GM23338 (cell line): ENCODE measurements around the gene SUPT3H. TPM values are rescaled to one million over a fixed set of nuclear protein-coding genes. Genes with fewer than 3 reads are reported as not detected.

Source experiments
- ATAC-seq: fragments of 200-7000 bp; cut with Tn5 transposase; 3 replicates; pipeline ENCODE4 v1.9.1; 2020
- DNase-seq: peaks from one replicate; pipeline ENCODE4 v3.0.0-alpha.2; 2015; ENCODE audit warnings: low spot score
- H2AFZ ChIP-seq: fragments of 200-600 bp; sonication (generic); 2 replicates; pipeline ENCODE4 v1.8.0; 2016; ENCODE audit warnings: antibody characterized with exemption, mild to moderate bottlenecking, moderate library complexity
- H3F3A ChIP-seq: fragments of 200-600 bp; sonication (generic); replicated peaks from 2 replicates; pipeline ENCODE4 v1.8.0; 2017; ENCODE audit warnings: antibody characterized with exemption, mixed run types, low read depth
- H3K27ac ChIP-seq: fragments of 200-600 bp; sonication (generic); 2 replicates; pipeline ENCODE4 v1.6.1; 2016; ENCODE audit warnings: low read depth
- H3K27me3 ChIP-seq: fragments of 200-600 bp; sonication (generic); 2 replicates; pipeline ENCODE4 v1.8.0; 2016; ENCODE audit warnings: mild to moderate bottlenecking, mixed run types, moderate library complexity; ENCODE audit not compliant: insufficient read depth
- H3K36me3 ChIP-seq: fragments of 200-600 bp; sonication (generic); 2 replicates; pipeline ENCODE4 v1.8.0; 2016; ENCODE audit warnings: mild to moderate bottlenecking; ENCODE audit not compliant: insufficient read depth
- H3K4me1 ChIP-seq: fragments of 200-600 bp; sonication (generic); 2 replicates; pipeline ENCODE4 v1.8.0; 2016; ENCODE audit warnings: mild to moderate bottlenecking, moderate library complexity; ENCODE audit not compliant: insufficient read depth
- H3K4me2 ChIP-seq: fragments of 200-600 bp; sonication (generic); 2 replicates; pipeline ENCODE4 v1.7.1; 2017; ENCODE audit warnings: mixed run types
- H3K4me3 ChIP-seq: fragments of 200-600 bp; sonication (generic); 2 replicates; pipeline ENCODE4 v1.6.1; 2016; ENCODE audit warnings: mixed run types
- H3K79me2 ChIP-seq: fragments of 200-600 bp; sonication (generic); replicated peaks from 2 replicates; pipeline ENCODE4 v1.8.0; 2017; ENCODE audit warnings: mild to moderate bottlenecking; ENCODE audit not compliant: insufficient read depth
- H3K9me2 ChIP-seq: fragments of 200-600 bp; sonication (generic); 2 replicates; pipeline ENCODE4 v1.8.0; 2017; ENCODE audit not compliant: insufficient read depth
- H4K20me1 ChIP-seq: fragments of 200-600 bp; sonication (generic); replicated peaks from 2 replicates; pipeline ENCODE4 v1.8.0; 2017; ENCODE audit warnings: mild to moderate bottlenecking; ENCODE audit not compliant: insufficient read depth
- H3K27ac Mint-ChIP-seq: 2 replicates; pipeline ENCODE4 v1.8.0; 2020; ENCODE audit warnings: inconsistent platforms, mild to moderate bottlenecking, moderate library complexity, mixed read lengths
- H3K27me3 Mint-ChIP-seq: 3 replicates; pipeline ENCODE4 v1.8.0; 2022; ENCODE audit warnings: low read depth, mild to moderate bottlenecking, moderate library complexity, mixed read lengths, inconsistent platforms; ENCODE audit not compliant: insufficient read depth, poor library complexity
- H3K36me3 Mint-ChIP-seq: 3 replicates; pipeline ENCODE4 v1.8.0; 2021; ENCODE audit warnings: low read depth, mild to moderate bottlenecking, inconsistent platforms, moderate library complexity, mixed read lengths
- H3K4me1 Mint-ChIP-seq: 3 replicates; pipeline ENCODE4 v1.8.0; 2020; ENCODE audit warnings: mild to moderate bottlenecking, inconsistent platforms, mixed read lengths
- H3K4me3 Mint-ChIP-seq: 3 replicates; pipeline ENCODE4 v1.8.0; 2021; ENCODE audit warnings: moderate library complexity, mild to moderate bottlenecking, inconsistent platforms, mixed read lengths
- H3K9me3 Mint-ChIP-seq: 3 replicates; pipeline ENCODE4 v1.8.0; 2020; ENCODE audit warnings: moderate library complexity, mild to moderate bottlenecking, inconsistent platforms, mixed read lengths
- CREB1 ChIP-seq: fragments of 250-450 bp; sonication (Bioruptor Pico); IDR thresholded peaks from 2 replicates; pipeline ENCODE4 v1.5.0; 2020; ENCODE audit warnings: low read depth, mild to moderate bottlenecking, moderate library complexity
- EZH2 ChIP-seq: fragments of 200-600 bp; sonication (generic); IDR thresholded peaks from one replicate; pipeline ENCODE4 v1.8.0; 2017; ENCODE audit warnings: antibody characterized with exemption, mild to moderate bottlenecking, low read depth; ENCODE audit not compliant: unreplicated experiment
- EZH2phosphoT487 ChIP-seq: fragments of 200-600 bp; sonication (generic); IDR thresholded peaks from one replicate; pipeline ENCODE4 v1.8.1; 2018; ENCODE audit warnings: antibody characterized with exemption; ENCODE audit not compliant: unreplicated experiment
- JUNB ChIP-seq: IDR thresholded peaks from one replicate; pipeline ENCODE4 v1.6.1; 2016; ENCODE audit warnings: antibody characterized with exemption; ENCODE audit not compliant: unreplicated experiment
- NANOG ChIP-seq: IDR thresholded peaks from 2 replicates; pipeline ENCODE4 v1.6.1; 2016; ENCODE audit warnings: antibody characterized with exemption, borderline replicate concordance
- POLR2AphosphoS5 ChIP-seq: IDR thresholded peaks from 2 replicates; pipeline ENCODE4 v1.6.1; 2016; ENCODE audit warnings: antibody characterized with exemption, low read depth
- STAT1 ChIP-seq: IDR thresholded peaks from one replicate; pipeline ENCODE4 v1.6.1; 2016; ENCODE audit warnings: antibody characterized with exemption; ENCODE audit not compliant: unreplicated experiment
- ZNF114 ChIP-seq: fragments of 250-450 bp; sonication (Bioruptor Pico); IDR thresholded peaks from 2 replicates; pipeline ENCODE4 v1.5.0; 2020; ENCODE audit warnings: mild to moderate bottlenecking, moderate library complexity
- ZNF331 ChIP-seq: fragments of 250-450 bp; sonication (Bioruptor Pico); IDR thresholded peaks from 2 replicates; pipeline ENCODE4 v1.5.0; 2020; ENCODE audit warnings: low read depth, mild to moderate bottlenecking, moderate library complexity
- polyA plus RNA-seq: library from polyadenylated mRNA; unstranded; fragments of >200 nt; fragmentation: Nextera tagmentation; extraction: Ambion mirVana; gene quantifications from 2 replicates; pipeline ENCODE4 v1.2.1, GENCODE V29; 2016
- total RNA-seq: library from RNA; depleted of rRNA; stranded (reverse); fragments of >200 nt; shearing (Covaris generic); gene quantifications from 2 replicates; pipeline ENCODE4 v1.2.3, GENCODE V29; 2014
- TF ChIP-seq, protein P1 (sequence below), 2 experiments: fragments of 200-600 bp in 1 of 2; sonication (generic) in 1 of 2; conservative IDR thresholded peaks; 2 replicates each; pipeline versions ENCODE4 v1.5.1 to v1.6.1; 2016 to 2017; ENCODE audit warnings: antibody characterized with exemption in 2 of 2, low read depth in 2 of 2, mild to moderate bottlenecking in 2 of 2, moderate library complexity in 1 of 2
- TF ChIP-seq, protein P2 (sequence below): fragments of 250-450 bp; sonication (Bioruptor Pico); IDR thresholded peaks from 2 replicates; pipeline ENCODE4 v1.5.0; 2020; ENCODE audit warnings: mild to moderate bottlenecking, moderate library complexity
- TF ChIP-seq, protein P3 (sequence below): IDR thresholded peaks from 2 replicates; pipeline ENCODE4 v1.6.1; 2016; ENCODE audit warnings: antibody characterized with exemption
- TF ChIP-seq, protein P4 (sequence below): IDR thresholded peaks from one replicate; pipeline ENCODE4 v1.6.1; 2018; ENCODE audit warnings: antibody characterized with exemption; ENCODE audit not compliant: unreplicated experiment

SUPT3H gene
- total and polyA plus RNA-seq, 2 experiments from 2014 or later, result 11.4 to 30.1 TPM

DNA sequence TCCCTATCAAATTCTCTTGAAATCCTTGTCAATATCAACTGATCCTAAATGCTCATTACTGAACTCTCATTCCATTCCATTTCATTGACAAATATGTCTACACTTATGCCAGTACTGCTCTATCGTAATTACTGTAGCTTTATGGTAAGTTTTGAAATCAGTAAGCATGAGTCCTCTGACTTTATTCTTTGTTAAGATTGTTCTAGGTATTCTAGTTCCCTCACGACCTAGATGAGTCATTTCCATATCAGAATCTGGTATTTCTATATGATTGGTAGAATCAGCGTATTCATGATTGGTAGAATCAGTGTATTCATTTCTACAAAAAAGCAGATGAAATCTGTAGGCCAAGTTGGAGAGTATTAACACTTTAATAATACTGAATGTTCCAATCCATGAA is 368.2 kb downstream of the SUPT3H start:
- TF ChIP-seq NANOG (no peak), STAT1 (no peak), CREB1 (CRISPR knock-in tag) (no peak), JUNB (no peak), ZNF114 (CRISPR knock-in tag) (no peak), POLR2AphosphoS5 (no peak), EZH2phosphoT487 (no peak), ZNF331 (CRISPR knock-in tag) (no peak), EZH2 (no peak)
- TF ChIP-seq, protein P1, sequence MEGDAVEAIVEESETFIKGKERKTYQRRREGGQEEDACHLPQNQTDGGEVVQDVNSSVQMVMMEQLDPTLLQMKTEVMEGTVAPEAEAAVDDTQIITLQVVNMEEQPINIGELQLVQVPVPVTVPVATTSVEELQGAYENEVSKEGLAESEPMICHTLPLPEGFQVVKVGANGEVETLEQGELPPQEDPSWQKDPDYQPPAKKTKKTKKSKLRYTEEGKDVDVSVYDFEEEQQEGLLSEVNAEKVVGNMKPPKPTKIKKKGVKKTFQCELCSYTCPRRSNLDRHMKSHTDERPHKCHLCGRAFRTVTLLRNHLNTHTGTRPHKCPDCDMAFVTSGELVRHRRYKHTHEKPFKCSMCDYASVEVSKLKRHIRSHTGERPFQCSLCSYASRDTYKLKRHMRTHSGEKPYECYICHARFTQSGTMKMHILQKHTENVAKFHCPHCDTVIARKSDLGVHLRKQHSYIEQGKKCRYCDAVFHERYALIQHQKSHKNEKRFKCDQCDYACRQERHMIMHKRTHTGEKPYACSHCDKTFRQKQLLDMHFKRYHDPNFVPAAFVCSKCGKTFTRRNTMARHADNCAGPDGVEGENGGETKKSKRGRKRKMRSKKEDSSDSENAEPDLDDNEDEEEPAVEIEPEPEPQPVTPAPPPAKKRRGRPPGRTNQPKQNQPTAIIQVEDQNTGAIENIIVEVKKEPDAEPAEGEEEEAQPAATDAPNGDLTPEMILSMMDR (conservative IDR thresholded peaks at IDR 0.05; ENCODE audit: low read depth in 2 of 2), result no peak
- TF ChIP-seq, protein P2, sequence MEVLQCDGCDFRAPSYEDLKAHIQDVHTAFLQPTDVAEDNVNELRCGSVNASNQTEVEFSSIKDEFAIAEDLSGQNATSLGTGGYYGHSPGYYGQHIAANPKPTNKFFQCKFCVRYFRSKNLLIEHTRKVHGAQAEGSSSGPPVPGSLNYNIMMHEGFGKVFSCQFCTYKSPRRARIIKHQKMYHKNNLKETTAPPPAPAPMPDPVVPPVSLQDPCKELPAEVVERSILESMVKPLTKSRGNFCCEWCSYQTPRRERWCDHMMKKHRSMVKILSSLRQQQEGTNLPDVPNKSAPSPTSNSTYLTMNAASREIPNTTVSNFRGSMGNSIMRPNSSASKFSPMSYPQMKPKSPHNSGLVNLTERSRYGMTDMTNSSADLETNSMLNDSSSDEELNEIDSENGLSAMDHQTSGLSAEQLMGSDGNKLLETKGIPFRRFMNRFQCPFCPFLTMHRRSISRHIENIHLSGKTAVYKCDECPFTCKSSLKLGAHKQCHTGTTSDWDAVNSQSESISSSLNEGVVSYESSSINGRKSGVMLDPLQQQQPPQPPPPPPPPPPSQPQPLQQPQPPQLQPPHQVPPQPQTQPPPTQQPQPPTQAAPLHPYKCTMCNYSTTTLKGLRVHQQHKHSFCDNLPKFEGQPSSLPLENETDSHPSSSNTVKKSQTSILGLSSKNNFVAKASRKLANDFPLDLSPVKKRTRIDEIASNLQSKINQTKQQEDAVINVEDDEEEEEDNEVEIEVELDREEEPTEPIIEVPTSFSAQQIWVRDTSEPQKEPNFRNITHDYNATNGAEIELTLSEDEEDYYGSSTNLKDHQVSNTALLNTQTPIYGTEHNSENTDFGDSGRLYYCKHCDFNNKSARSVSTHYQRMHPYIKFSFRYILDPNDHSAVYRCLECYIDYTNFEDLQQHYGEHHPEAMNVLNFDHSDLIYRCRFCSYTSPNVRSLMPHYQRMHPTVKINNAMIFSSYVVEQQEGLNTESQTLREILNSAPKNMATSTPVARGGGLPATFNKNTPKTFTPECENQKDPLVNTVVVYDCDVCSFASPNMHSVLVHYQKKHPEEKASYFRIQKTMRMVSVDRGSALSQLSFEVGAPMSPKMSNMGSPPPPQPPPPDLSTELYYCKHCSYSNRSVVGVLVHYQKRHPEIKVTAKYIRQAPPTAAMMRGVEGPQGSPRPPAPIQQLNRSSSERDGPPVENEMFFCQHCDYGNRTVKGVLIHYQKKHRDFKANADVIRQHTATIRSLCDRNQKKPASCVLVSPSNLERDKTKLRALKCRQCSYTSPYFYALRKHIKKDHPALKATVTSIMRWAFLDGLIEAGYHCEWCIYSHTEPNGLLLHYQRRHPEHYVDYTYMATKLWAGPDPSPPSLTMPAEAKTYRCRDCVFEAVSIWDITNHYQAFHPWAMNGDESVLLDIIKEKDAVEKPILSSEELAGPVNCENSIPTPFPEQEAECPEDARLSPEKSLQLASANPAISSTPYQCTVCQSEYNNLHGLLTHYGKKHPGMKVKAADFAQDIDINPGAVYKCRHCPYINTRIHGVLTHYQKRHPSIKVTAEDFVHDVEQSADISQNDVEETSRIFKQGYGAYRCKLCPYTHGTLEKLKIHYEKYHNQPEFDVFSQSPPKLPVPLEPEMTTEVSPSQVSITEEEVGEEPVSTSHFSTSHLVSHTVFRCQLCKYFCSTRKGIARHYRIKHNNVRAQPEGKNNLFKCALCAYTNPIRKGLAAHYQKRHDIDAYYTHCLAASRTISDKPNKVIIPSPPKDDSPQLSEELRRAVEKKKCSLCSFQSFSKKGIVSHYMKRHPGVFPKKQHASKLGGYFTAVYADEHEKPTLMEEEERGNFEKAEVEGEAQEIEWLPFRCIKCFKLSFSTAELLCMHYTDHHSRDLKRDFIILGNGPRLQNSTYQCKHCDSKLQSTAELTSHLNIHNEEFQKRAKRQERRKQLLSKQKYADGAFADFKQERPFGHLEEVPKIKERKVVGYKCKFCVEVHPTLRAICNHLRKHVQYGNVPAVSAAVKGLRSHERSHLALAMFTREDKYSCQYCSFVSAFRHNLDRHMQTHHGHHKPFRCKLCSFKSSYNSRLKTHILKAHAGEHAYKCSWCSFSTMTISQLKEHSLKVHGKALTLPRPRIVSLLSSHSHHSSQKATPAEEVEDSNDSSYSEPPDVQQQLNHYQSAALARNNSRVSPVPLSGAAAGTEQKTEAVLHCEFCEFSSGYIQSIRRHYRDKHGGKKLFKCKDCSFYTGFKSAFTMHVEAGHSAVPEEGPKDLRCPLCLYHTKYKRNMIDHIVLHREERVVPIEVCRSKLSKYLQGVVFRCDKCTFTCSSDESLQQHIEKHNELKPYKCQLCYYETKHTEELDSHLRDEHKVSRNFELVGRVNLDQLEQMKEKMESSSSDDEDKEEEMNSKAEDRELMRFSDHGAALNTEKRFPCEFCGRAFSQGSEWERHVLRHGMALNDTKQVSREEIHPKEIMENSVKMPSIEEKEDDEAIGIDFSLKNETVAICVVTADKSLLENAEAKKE (CRISPR knock-in tag), result no peak
- TF ChIP-seq, protein P3, sequence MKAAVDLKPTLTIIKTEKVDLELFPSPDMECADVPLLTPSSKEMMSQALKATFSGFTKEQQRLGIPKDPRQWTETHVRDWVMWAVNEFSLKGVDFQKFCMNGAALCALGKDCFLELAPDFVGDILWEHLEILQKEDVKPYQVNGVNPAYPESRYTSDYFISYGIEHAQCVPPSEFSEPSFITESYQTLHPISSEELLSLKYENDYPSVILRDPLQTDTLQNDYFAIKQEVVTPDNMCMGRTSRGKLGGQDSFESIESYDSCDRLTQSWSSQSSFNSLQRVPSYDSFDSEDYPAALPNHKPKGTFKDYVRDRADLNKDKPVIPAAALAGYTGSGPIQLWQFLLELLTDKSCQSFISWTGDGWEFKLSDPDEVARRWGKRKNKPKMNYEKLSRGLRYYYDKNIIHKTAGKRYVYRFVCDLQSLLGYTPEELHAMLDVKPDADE, result no peak
- TF ChIP-seq, protein P4, sequence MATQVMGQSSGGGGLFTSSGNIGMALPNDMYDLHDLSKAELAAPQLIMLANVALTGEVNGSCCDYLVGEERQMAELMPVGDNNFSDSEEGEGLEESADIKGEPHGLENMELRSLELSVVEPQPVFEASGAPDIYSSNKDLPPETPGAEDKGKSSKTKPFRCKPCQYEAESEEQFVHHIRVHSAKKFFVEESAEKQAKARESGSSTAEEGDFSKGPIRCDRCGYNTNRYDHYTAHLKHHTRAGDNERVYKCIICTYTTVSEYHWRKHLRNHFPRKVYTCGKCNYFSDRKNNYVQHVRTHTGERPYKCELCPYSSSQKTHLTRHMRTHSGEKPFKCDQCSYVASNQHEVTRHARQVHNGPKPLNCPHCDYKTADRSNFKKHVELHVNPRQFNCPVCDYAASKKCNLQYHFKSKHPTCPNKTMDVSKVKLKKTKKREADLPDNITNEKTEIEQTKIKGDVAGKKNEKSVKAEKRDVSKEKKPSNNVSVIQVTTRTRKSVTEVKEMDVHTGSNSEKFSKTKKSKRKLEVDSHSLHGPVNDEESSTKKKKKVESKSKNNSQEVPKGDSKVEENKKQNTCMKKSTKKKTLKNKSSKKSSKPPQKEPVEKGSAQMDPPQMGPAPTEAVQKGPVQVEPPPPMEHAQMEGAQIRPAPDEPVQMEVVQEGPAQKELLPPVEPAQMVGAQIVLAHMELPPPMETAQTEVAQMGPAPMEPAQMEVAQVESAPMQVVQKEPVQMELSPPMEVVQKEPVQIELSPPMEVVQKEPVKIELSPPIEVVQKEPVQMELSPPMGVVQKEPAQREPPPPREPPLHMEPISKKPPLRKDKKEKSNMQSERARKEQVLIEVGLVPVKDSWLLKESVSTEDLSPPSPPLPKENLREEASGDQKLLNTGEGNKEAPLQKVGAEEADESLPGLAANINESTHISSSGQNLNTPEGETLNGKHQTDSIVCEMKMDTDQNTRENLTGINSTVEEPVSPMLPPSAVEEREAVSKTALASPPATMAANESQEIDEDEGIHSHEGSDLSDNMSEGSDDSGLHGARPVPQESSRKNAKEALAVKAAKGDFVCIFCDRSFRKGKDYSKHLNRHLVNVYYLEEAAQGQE, result no peak
- Histone ChIP-seq H3K36me3 (no peaks in the 10 kb centered on the region), H3K4me3 (no peak overlapping the region), H3K79me2 (no peaks in the 10 kb centered on the region), H3K9me2 (peaks cover 3% of the 10 kb centered on the region; the same call in 1 of the 2 replicates), H2AFZ (no peak overlapping the region), H3K27me3 (no peaks in the 10 kb centered on the region), H3K4me2 (no peak overlapping the region), H3F3A (no peaks in the 10 kb centered on the region), H4K20me1 (no peaks in the 10 kb centered on the region), H3K4me1 (no peaks in the 10 kb centered on the region), H3K27ac (no peak overlapping the region)
- no peak overlapping the region for H3K27ac Mint-ChIP-seq
- no peaks in the 10 kb centered on the region; the same call in 1 of the 3 replicates for H3K9me3 Mint-ChIP-seq
- H3K36me3 Mint-ChIP-seq, result peaks cover 14% of the 10 kb centered on the region
- H3K4me3 Mint-ChIP-seq, result no peak overlapping the region
- H3K27me3 Mint-ChIP-seq, result no peaks in the 10 kb centered on the region
- peaks cover 6% of the 10 kb centered on the region for H3K4me1 Mint-ChIP-seq
- DNase-seq (no peak), ATAC-seq (no peak)
